Measurements from ENCODE around the gene SUV39H2.

SUV39H2 gene

DNA sequence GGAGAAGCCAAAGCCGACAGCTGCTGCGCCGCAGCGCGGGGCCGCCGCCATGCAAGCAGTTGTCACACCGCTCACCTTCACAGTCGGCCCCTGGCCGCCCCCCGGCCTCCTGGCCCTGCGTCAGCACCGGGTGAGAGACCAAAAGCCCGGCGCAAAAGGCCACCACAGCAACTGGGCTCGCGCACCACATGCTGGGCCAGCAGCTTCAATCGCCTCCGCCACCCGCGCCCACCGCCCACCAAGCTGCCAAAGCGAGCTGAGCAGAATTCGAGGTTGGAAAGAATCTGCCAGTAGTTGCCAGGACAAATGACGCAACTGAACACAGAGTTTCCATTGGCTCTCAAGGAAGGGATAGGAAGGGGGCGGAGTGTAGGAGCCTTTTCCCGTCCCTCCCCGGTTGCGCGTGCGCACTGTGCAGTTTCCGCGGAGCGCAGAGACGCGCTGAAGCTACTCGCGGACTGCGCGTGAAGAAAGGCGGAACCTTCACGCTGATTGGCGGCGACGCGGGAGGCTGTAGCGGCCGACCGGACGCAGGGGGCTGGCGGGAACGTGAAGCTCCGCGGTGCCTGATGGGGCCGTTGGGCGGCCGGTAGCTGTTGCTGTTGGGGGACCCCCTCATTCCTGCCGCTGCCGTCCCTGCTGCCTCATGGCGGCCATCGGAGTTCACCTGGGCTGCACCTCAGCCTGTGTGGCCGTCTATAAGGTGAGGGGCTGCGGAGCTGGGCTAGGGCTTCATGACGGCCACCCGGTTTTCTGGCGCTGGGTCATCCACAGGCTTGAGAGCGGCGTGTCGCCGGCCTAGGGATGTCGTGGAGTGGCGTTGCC lies 40.7 kb upstream of the SUV39H2 start, which contains the start of the genes CDNF, HSPA14 and MSANTD7:
CDNF (minus strand) TSS at position 281 of the 825 bp plus-strand sequence; CDS start at position 190, 91 bp downstream.
HSPA14 (plus strand) TSS at position 550 of the 825 bp plus-strand sequence; CDS start at position 647, 97 bp downstream.
MSANTD7 (plus strand) TSS at position 550 of the 825 bp plus-strand sequence. CDS start 3,979 bp downstream, outside the sequence.
- ChIA-PET CTCF (interaction anchor here (0.8 to 2.9 kb wide), 6 partner anchors 11 to 339 kb away, joined by 3 to 20 read pairs (median 4); no protein-coding TSS in a partner anchor), POLR2A (interaction anchor here (0.6 to 3.5 kb wide), 29 partner anchors 10 to 329 kb away, joined by 3 to 41 read pairs (median 4); partner anchors contain the start of genes DCLRE1C, MEIG1 and SUV39H2)
- peak; percentile 97 for DNase-seq (ENCODE audit: extremely low spot score)
- TF ChIP-seq SP1 (IDR thresholded peaks at IDR 0.05) = no peak
- TF ChIP-seq NFRKB (IDR thresholded peaks at IDR 0.05) = peak; percentile 47; the same call in 1 of the 2 replicates
- TF ChIP-seq L3MBTL2 (conservative IDR thresholded peaks at IDR 0.05) = peak; percentile 60; the same call in 1 of the 2 replicates
- no peak for TF ChIP-seq CTBP1 (IDR thresholded peaks at IDR 0.05; ENCODE audit: borderline replicate concordance)
- TF ChIP-seq ELF4 (IDR thresholded peaks at IDR 0.05) = peak; percentile 61; the same call in 1 of the 2 replicates
- TF ChIP-seq, protein P1, sequence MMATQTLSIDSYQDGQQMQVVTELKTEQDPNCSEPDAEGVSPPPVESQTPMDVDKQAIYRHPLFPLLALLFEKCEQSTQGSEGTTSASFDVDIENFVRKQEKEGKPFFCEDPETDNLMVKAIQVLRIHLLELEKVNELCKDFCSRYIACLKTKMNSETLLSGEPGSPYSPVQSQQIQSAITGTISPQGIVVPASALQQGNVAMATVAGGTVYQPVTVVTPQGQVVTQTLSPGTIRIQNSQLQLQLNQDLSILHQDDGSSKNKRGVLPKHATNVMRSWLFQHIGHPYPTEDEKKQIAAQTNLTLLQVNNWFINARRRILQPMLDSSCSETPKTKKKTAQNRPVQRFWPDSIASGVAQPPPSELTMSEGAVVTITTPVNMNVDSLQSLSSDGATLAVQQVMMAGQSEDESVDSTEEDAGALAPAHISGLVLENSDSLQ (IDR thresholded peaks at IDR 0.05) = peak; percentile 94

DNA sequence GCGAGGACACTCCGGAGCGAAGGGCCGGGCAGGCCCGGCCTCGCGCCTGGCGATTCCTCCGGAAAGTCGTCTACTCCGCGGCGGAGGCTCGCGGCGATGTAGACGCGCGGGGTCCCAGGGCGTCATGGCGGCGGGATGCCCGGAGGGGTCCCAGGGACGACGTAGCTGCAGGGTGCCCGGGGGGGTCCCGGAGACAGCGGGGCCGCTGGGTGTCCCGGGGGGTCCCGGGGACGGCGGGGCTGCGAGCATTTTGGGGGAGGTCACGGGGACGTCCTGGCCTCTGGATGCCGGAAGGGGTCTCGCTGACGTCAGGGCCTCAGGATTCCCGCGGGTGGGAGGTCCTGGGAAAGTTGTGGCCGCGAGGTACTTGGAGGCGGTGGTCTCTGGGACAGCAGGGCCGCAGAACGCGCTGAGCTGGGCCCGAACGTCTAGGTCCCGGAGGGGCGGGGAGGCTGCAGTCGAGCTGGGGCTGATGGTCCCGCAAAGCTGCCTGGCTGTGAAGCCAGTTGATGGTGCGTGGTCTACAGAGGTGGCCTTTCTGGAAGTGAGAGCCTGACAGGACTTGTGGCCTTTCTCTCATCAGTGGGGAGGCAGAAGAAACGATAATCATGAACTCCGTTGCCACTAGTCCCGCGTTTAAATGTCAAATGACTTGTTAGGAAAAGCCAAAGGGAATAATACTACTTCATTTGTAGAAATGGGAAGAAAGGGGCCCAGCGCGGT lies 39.9 kb upstream of the SUV39H2 start:
- POLR2A ChIA-PET = interaction anchor here (0.6 to 3.5 kb wide), 19 partner anchors 9 to 276 kb away, joined by 3 to 41 read pairs (median 4); partner anchors contain the start of genes DCLRE1C, MEIG1 and SUV39H2
- DNase-seq (ENCODE audit: extremely low spot score) = peak; percentile 42
- CTCF ChIA-PET = interaction anchor here (1.2 to 2.9 kb wide), 2 partner anchors 15 to 340 kb away, joined by 4 to 20 read pairs; no protein-coding TSS in a partner anchor
- TF ChIP-seq BHLHE40 (IDR thresholded peaks at IDR 0.05; ENCODE audit: borderline replicate concordance) = no peak
- TF ChIP-seq L3MBTL2 (conservative IDR thresholded peaks at IDR 0.05) = 0 out of 2 replicates have a peak, but pooled peaks have one; percentile 19
- TF ChIP-seq SUZ12 (IDR thresholded peaks at IDR 0.05) = no peak

DNA sequence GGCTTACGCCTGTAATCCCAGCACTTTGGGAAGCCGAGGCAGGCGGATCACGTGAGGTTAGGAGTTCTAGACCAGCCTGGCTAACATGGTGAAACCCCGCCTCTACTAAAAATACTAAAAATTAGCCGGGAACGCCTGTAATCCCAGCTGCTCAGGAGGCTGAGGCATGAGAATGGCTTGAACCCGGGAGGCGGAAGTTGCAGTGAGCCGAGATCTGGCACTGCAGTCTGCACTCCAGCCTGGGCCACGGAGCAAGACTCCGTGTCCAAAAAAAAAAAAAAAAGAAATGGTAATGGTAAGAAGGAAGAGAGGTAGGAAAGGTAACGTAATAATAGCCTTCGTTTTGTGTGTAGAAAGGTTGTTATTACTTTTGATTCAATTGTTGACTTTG lies 39.4 kb upstream of the SUV39H2 start:
- POLR2A ChIA-PET = interaction anchor here (0.6 to 3.5 kb wide), 6 partner anchors 9 to 188 kb away, joined by 3 to 41 read pairs (median 26); partner anchors contain the start of genes DCLRE1C, MEIG1 and SUV39H2
- CTCF ChIA-PET = no interaction called here
- TF ChIP-seq HDGF (IDR thresholded peaks at IDR 0.05; ENCODE audit: borderline replicate concordance) = no peak
- TF ChIP-seq L3MBTL2 (conservative IDR thresholded peaks at IDR 0.05) = no peak
- TF ChIP-seq BHLHE40 (IDR thresholded peaks at IDR 0.05; ENCODE audit: borderline replicate concordance) = no peak
- TF ChIP-seq LEF1 (IDR thresholded peaks at IDR 0.05; ENCODE audit: borderline replicate concordance) = no peak
- no peak for TF ChIP-seq SP1 (IDR thresholded peaks at IDR 0.05)
- TF ChIP-seq SUZ12 (IDR thresholded peaks at IDR 0.05) = no peak
- no peak for TF ChIP-seq FOXK2 (IDR thresholded peaks at IDR 0.05)
- TF ChIP-seq ARNT (IDR thresholded peaks at IDR 0.05) = no peak
- no peak for TF ChIP-seq TARDBP (IDR thresholded peaks at IDR 0.05)
- TF ChIP-seq FOXM1 (IDR thresholded peaks at IDR 0.05; ENCODE audit: borderline replicate concordance) = no peak
- TF ChIP-seq ELF4 (IDR thresholded peaks at IDR 0.05) = no peak
- TF ChIP-seq NFRKB (IDR thresholded peaks at IDR 0.05) = no peak
- TF ChIP-seq FOXA1 (IDR thresholded peaks at IDR 0.05) = no peak
- TF ChIP-seq CTBP1 (IDR thresholded peaks at IDR 0.05; ENCODE audit: borderline replicate concordance) = no peak
- TF ChIP-seq ZNF384 (IDR thresholded peaks at IDR 0.05) = no peak; the same call in 1 of the 2 replicates
- no peak for DNase-seq (ENCODE audit: extremely low spot score)

DNA sequence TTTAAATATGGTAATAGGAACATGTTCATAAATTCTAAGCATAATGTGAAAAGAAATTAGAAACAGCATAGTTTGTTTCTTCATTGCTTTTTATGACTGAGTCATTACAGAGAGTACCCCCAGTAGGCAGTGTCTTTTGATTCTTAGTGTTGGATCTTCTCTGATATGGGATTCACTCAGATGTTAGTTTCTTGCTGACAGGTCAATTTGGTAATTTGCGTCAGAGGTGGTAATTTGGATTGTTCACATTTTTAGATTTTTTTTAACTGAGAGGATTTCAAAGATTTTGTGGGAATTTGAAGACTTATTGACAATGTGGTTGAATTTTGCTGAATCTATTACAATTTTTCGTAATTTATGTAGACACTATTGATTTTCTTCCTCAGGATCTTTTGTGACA lies 38.5 kb upstream of the SUV39H2 start:
- POLR2A ChIA-PET = interaction anchor here (3.5 kb wide), 1 partner anchor 8 kb away, joined by 27 read pairs; no protein-coding TSS in a partner anchor
- CTCF ChIA-PET = no interaction called here
- no peak for DNase-seq (ENCODE audit: extremely low spot score)
- TF ChIP-seq SUZ12 (IDR thresholded peaks at IDR 0.05) (no peak), CTBP1 (IDR thresholded peaks at IDR 0.05; ENCODE audit: borderline replicate concordance) (no peak), LEF1 (IDR thresholded peaks at IDR 0.05; ENCODE audit: borderline replicate concordance) (no peak), SP1 (IDR thresholded peaks at IDR 0.05) (no peak), BHLHE40 (IDR thresholded peaks at IDR 0.05; ENCODE audit: borderline replicate concordance) (no peak), FOXK2 (IDR thresholded peaks at IDR 0.05) (no peak), FOXM1 (IDR thresholded peaks at IDR 0.05; ENCODE audit: borderline replicate concordance) (no peak), L3MBTL2 (conservative IDR thresholded peaks at IDR 0.05) (no peak), ARNT (IDR thresholded peaks at IDR 0.05) (no peak), ZNF384 (IDR thresholded peaks at IDR 0.05) (no peak), FOXA1 (IDR thresholded peaks at IDR 0.05) (no peak), HDGF (IDR thresholded peaks at IDR 0.05; ENCODE audit: borderline replicate concordance) (no peak), NFRKB (IDR thresholded peaks at IDR 0.05) (no peak), ELF4 (IDR thresholded peaks at IDR 0.05) (no peak), TARDBP (IDR thresholded peaks at IDR 0.05) (no peak)
- TF ChIP-seq, protein P1 (IDR thresholded peaks at IDR 0.05) = no peak

DNA sequence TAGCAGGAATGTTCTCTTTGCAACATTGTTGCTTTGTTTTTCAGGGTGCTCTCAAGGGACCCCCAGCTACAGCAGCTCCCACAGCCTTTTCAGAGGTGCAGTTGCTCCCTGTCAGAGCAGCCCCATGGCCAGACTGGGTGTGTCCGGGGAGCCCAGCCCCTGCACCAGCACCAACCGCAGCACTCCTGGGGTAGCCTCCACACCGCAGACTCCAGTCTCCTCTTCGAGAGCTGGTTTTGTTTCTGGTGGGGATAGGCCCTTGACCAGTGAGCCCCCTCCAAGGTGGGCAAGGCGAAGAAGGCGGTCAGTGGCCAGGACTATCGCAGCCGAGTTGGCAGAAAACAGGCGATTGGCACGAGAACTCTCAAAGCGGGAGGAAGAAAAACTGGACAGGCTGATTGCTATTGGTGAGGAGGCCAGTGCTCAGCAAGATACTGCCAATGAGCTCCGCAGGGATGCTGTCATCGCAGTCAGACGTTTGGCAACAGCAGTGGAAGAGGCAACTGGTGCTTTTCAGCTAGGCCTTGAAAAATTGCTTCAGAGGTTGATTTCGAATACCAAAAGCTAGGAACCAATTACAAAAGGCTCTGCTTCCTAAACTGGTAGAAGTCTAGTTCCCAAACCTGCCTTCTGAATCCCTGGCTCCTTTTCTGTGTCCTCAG lies 35.2 kb upstream of the SUV39H2 start:
- ChIA-PET CTCF (no interaction called here), POLR2A (interaction anchor here (1.9 kb wide), 1 partner anchor 35 kb away, joined by 7 read pairs; the partner anchor contains the start of gene SUV39H2)
- DNase-seq (ENCODE audit: extremely low spot score) = no peak
- TF ChIP-seq TARDBP (IDR thresholded peaks at IDR 0.05) (no peak), LEF1 (IDR thresholded peaks at IDR 0.05; ENCODE audit: borderline replicate concordance) (no peak), L3MBTL2 (conservative IDR thresholded peaks at IDR 0.05) (no peak), FOXM1 (IDR thresholded peaks at IDR 0.05; ENCODE audit: borderline replicate concordance) (no peak), CTBP1 (IDR thresholded peaks at IDR 0.05; ENCODE audit: borderline replicate concordance) (no peak), ARNT (IDR thresholded peaks at IDR 0.05) (no peak), ELF4 (IDR thresholded peaks at IDR 0.05) (no peak), NFRKB (IDR thresholded peaks at IDR 0.05) (no peak), SUZ12 (IDR thresholded peaks at IDR 0.05) (no peak), BHLHE40 (IDR thresholded peaks at IDR 0.05; ENCODE audit: borderline replicate concordance) (no peak), SP1 (IDR thresholded peaks at IDR 0.05) (no peak)
